Measurements from ENCODE around the gene HMCES.
"Not testable (repeated sequence)": the region's sequence is repeated elsewhere in the genome, so short reads cannot be mapped to it uniquely, and the experiment has no call there.

The HMCES gene

DNA sequence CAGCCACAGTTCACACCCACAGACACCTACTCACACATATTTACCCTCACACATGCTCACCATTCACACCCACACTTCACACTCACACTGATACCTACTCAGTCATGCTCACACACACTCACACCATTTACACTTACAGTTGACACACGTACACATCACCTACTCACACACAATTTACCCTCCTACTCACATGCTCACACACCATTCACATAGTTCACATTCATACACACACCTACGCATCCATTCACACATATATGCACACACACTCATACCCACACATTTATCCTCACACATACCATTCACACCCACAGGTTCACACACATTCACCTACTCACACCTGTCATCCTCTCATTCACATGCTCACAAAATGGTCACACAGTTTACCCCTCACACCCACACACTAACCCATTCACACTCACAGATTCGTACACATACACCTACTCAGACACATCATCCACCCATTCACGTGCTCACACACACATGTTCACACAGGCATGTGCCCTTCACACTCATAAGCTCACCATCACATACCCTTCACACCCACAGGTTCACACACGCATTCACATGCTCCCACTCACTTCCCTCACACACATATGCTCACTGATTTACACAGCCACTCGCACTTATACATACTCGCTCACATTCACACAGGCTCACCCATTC lies 42.3 kb downstream of the HMCES start:
- DNase-seq = no peak

- no peak for DNase-seq
Observed at GRCh38 chr3:129321887-129322286, 43.2 kb downstream of the HMCES start.

- DNase-seq = no peak
Observed at GRCh38 chr3:129323651-129324294, 45.1 kb downstream of the HMCES start.

DNA sequence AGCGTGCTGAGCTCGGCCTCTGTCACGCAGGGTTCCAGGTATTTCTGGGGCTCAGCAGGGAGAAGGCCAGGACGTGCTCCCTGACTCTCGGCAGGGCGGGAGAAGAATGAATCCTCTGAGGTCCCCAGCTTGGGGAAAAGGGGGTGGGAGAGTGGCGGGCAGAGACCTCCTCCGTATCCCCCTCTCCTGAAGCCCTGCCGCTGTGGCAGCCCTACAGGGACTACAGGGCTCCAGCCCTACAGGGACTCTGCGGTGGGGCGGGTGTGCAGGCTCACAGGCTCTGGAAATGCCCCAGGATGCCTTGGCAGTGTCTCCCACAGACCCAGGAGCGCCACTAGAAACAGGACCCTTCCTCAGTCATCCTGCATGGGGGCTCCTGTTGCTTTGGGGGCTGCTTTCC lies 46.2 kb downstream of the HMCES start:
- DNase-seq = no peak

DNA sequence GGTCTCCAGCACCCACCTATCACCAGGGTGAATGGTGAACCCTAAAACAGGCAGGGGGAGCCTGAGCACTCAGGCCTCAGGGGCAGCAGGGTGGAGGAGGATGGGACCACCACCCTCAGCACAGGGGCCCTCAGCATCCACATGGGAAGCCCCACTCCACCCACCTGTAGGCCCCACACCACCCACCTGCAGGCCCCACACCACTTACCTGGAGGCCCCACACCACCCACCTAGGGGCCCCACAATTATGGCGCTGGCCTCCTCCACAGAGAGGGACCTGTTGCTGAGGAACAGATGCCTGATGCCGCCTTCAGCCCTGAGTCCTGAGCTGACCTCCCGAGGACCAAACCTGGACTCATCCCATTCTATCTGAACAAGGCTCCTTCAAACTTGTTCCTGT lies 46.7 kb downstream of the HMCES start:
- no peak for DNase-seq

DNA sequence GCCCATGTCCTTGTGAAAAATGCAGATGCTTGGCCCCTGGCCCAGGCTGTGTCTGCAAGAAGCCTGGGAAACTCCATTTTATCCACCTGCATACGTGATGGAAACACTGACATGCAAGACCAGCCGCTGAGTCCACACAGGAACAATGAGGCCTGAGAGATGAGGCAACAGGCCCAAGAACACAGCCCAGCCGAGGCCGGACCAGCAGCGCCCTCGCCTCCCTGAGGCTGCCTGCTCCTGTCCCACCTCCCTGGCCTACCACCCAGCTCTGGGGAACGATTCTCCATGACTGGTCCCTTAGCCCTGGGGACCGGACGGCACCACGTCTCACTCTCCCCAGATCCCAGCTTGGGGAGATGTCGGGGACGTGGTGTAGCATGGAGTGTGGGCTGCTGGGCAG lies 47.5 kb downstream of the HMCES start:
- DNase-seq = no peak

DNA sequence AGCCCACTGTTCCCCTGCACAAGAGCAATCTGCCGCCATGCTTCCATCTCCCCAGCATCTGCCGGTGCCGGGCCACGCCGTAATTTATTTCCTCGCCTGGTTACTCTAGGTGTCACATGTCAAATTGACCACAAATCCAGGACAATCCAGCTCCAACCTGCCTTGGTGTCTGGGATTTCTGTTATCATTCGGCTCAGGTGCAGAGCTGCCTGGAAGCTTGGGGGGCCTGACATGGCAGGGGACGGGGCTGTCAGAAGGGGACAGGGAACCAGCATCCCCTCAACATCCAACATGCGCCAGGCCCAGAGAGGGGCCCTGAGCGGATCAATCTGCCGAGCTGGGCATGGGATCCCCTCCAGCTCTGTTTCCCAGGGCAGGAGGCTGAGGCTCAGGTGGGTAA lies 47.9 kb downstream of the HMCES start:
- no peak for DNase-seq

GRCh38 chr3:129327510-129327909 lies 48.8 kb downstream of the HMCES start:
- no peak for DNase-seq

GRCh38 chr3:129329858-129330257 lies 51.2 kb downstream of the HMCES start:
- no peak for DNase-seq

- DNase-seq = no peak
Observed at GRCh38 chr3:129330409-129330808, 51.7 kb downstream of the HMCES start.

- no peak for DNase-seq
Observed at GRCh38 chr3:129333891-129334290, 55.2 kb downstream of the HMCES start.

- no peak for DNase-seq
Observed at GRCh38 chr3:129336093-129336706, 57.5 kb downstream of the HMCES start.

DNA sequence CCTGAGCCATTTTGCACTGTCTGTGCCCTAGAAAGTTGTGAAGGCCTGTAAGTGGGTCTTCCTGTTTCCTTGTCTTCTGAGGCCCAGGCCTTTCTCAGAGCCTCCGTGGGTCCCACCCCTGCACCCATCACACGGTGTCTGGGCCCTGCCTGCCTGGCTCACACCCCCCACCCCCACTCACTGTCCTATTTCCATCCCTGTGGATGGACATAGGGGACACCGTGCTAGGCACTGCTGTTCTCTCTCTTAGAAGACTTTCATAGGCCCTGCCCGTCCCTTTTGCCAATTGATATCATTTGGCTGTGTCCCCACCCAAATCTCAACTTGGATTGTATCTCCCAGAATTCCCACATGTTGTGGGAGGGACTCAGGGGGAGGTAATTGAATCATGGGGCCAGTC lies 59.0 kb downstream of the HMCES start:
- not testable (repeated sequence) for DNase-seq

DNA sequence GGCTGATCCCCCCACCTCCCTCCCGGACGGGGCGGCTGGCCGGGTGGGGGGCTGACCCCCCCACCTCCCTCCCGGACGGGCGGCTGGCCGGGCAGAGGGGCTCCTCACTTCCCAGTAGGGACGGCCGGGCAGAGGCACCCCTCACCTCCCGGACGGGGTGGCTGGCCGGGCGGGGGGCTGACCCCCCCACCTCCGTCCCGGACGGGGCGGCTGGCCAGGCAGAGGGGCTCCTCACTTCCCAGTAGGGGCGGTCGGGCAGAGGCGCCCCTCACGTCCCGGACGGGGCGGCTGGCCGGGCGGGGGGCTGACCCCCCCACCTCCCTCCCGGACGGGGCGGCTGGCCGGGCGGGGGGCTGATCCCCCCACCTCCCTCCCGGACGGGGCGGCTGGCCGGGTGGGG lies 60.5 kb downstream of the HMCES start:
- not testable (repeated sequence) for DNase-seq

- DNase-seq = not testable (repeated sequence)
Observed at GRCh38 chr3:129339833-129340232, 61.2 kb downstream of the HMCES start.

DNA sequence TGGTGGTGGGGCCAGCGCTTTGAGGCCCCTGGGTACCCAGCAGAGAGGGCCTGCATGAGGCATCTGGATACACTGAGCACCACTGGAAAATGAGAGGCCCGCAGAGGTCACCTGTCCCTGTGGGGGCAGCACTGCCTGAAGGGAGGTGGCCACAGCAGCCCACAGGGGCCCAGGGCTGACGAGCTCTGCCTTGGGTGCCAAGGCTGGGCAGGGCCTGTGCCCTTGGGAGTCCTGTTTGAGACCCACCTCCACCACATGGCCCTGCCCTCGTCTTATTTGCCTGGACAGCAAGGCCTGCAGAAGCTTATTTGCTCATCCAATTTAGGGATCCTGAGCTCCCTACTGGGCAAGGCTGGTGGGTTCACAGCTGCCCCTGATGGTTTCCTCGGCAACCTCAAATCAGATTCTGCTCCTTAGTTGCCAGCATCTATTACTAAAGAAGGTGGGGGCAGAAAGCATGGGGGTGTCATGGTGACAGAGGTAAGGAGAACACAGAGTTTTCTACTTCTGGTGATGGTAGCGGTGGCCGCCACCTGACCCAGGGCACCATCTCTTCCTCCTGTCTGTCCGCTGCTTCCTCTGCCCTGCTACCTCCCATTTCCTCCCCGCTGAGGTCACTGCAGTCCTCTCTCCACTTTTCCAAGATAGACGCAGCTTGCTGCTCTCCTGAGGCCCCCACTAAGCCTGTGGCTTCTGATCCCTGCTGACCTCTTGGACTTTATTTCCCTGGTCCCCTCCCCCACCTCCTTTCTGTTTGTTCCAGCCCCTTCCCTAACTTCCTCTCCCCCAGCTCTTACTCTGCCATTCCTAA lies 62.9 kb downstream of the HMCES start:
- no peak for DNase-seq

DNA sequence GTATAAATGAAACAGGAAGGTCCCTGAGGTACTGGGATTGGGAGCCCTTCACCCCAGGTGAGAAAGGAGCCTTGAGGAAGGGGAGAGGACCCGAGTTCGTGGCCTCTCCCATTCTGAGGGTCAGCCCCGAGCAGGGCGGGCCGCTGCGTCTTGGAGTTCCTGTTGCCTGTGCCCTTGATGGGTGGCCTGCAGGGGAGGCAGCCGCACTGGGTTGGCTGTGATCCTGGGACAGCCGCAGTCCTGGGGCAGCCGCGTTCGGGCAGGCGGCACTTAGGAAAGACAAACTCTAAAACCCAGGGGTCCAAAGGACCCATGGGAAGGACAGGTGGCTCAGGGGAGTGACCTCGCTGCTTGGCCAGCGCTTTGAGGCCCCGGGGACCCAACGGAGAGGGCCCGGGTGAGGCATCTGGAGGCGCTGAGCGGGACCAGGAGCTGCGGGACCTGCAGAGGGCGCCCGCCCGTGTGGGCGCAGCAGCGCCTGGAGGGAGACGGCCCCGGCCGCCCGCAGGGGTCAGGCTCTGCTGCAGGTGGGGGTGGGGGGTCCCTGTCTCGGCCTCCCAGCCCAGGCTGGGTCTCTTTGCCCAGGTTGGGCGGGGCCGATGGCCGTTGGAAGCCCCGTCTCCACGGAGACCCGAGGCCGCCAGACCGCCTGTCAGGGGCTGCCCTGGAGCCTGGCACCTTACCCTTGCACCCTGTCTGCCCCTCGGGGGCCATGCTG lies 65.1 kb downstream of the HMCES start:
- DNase-seq = peak; percentile 18

GRCh38 chr3:129344540-129345220 lies 66.0 kb downstream of the HMCES start:
- peak; percentile 7 for DNase-seq

GRCh38 chr3:129345281-129345680 lies 66.6 kb downstream of the HMCES start:
- DNase-seq = no peak

GRCh38 chr3:129345971-129346370 lies 67.3 kb downstream of the HMCES start:
- no peak for DNase-seq

DNA sequence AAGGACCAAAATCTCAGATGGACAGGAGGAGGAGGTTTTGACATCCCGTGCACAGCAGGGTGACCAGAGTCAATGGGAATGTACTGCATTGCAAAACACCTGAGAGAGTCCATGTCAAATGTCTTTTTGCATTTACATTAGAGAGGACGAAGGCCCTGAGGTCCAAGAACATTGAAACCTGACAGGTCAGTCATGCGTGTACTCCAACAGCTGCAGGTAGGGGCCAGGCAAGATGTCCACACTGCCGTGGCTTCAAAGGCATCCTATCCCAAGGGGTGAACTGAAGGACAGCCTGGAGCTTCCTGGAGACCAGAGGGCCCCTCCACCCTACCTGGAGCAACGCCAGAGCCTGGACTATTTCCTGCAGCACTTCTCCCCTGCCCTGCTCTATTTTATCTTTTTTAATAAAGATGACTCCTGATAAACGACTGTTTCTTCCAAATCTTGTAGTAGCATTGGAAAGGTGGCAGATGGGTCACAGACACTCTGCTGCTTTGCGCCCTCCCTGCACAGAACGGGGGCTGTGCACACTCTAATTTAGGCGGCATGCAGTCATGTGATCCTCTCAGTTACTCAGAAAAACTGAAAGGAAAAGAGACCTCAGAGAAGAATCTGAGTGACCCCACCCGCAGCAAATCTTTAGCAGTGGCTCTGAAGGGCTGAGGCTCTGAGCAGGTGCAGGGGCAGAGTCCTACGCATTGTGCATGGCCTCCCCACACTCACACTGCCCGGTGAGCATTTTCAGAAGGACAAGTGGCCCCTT lies 68.2 kb downstream of the HMCES start:
- peak; percentile 7 for DNase-seq
